PC-3 (cell line): ENCODE results near the gene STX5. TPM values are rescaled to one million over a fixed set of nuclear protein-coding genes. Genes with fewer than 3 reads are reported as not detected.
A peak's percentile ranks its signal among the peaks of the same experiment; 100 is the strongest.
"Not testable (repeated sequence)": the region's sequence is repeated elsewhere in the genome, so short reads cannot be mapped to it uniquely, and the experiment has no call there.

ENCODE experiments used
- ATAC-seq: fragments of 200-7000 bp; cut with Tn5 transposase; 2 replicates; pipeline ENCODE4 v1.9.1; 2020; ENCODE audit warnings: mild to moderate bottlenecking, moderate library complexity
- BruUV-seq: library from RNA; stranded (reverse); fragments of 400-500 nt; replicated peaks from 2 replicates; lab custom pipeline; 2021; lab: Mats Ljungman, UMichigan
- CTCF ChIA-PET: fragments of 300-600 bp; sonication (Branson Sonifier 250); formaldehyde crosslinking; loops from one replicate; lab custom pipeline; 2022; ENCODE audit warnings: antibody characterized with exemption; lab: Charles Lee
- POLR2A ChIA-PET: fragments of 300-600 bp; sonication (Branson Sonifier 250); formaldehyde crosslinking; loops from one replicate; lab custom pipeline; 2022; ENCODE audit warnings: antibody characterized with exemption; ENCODE audit not compliant: unreplicated experiment; lab: Charles Lee
- DNase-seq: peaks from one replicate; pipeline ENCODE4 v3.0.0-alpha.2; 2015
- H2AFZ ChIP-seq: fragments of 300-600 bp; sonication (generic); 2 replicates; pipeline ENCODE4 v1.6.0; 2016; ENCODE audit warnings: antibody characterized with exemption, low read length
- H3F3A ChIP-seq: fragments of 300-600 bp; sonication (generic); one replicate; pipeline ENCODE4 v1.6.0; 2017; ENCODE audit warnings: antibody characterized with exemption, low read length, control low read depth, mild to moderate bottlenecking; ENCODE audit not compliant: unreplicated experiment
- H3K27ac ChIP-seq: fragments of 300-600 bp; sonication (generic); 2 replicates; pipeline ENCODE4 v1.5.1; 2016; ENCODE audit warnings: mild to moderate bottlenecking, low read length
- H3K27me3 ChIP-seq: fragments of 300-600 bp; sonication (generic); 2 replicates; pipeline ENCODE4 v1.6.1; 2016; ENCODE audit warnings: low read length, mixed read lengths
- H3K36me3 ChIP-seq: fragments of 300-600 bp; sonication (generic); 2 replicates; pipeline ENCODE4 v1.6.1; 2016; ENCODE audit warnings: low read depth, mixed run types, low read length, mixed read lengths
- H3K4me1 ChIP-seq: fragments of 300-600 bp; sonication (generic); 2 replicates; pipeline ENCODE4 v1.5.1; 2016; ENCODE audit warnings: low read length; ENCODE audit not compliant: insufficient read depth
- H3K4me2 ChIP-seq: fragments of 300-600 bp; sonication (generic); 2 replicates; pipeline ENCODE4 v1.6.0; 2016; ENCODE audit warnings: low read length
- H3K4me3 ChIP-seq: fragments of 300-600 bp; sonication (generic); 2 replicates; pipeline ENCODE4 v1.5.1; 2016; ENCODE audit warnings: mild to moderate bottlenecking, low read length, mixed read lengths
- H3K79me2 ChIP-seq: fragments of 300-600 bp; sonication (generic); 2 replicates; pipeline ENCODE4 v1.6.1; 2017; ENCODE audit warnings: low read length, mixed read lengths
- H3K9ac ChIP-seq: fragments of 300-600 bp; sonication (generic); 2 replicates; pipeline ENCODE4 v1.6.0; 2016; ENCODE audit warnings: mild to moderate bottlenecking, low read length
- H3K9me2 ChIP-seq: fragments of 300-600 bp; sonication (generic); replicated peaks from 2 replicates; pipeline ENCODE4 v1.6.1; 2016; ENCODE audit warnings: mixed run types, low read length, mixed read lengths
- H3K9me3 ChIP-seq: fragments of 300-600 bp; sonication (generic); 2 replicates; pipeline ENCODE4 v1.6.1; 2016; ENCODE audit warnings: low read length, mixed read lengths
- H4K20me1 ChIP-seq: fragments of 300-600 bp; sonication (generic); 2 replicates; pipeline ENCODE4 v1.6.1; 2016; ENCODE audit warnings: low read length, mixed read lengths
- CTCF ChIP-seq: fragments of 300-600 bp; sonication (generic); conservative IDR thresholded peaks from 2 replicates; pipeline ENCODE4 v1.5.1; 2017; ENCODE audit warnings: antibody characterized with exemption, low read depth, mild to moderate bottlenecking, low read length
- EZH2 ChIP-seq: fragments of 300-600 bp; sonication (generic); IDR thresholded peaks from one replicate; pipeline ENCODE4 v1.6.1; 2017; ENCODE audit warnings: antibody characterized with exemption, mild to moderate bottlenecking, low read length; ENCODE audit not compliant: unreplicated experiment
- EZH2phosphoT487 ChIP-seq: fragments of 300-600 bp; sonication (generic); IDR thresholded peaks from 2 replicates; pipeline ENCODE4 v1.6.1; 2018; ENCODE audit warnings: mild to moderate bottlenecking, antibody characterized with exemption, low read length, borderline replicate concordance
- intact Hi-C: fragments of 100-400 bp; cut with micrococcal nuclease; formaldehyde crosslinking; loops from 2 replicates; pipeline ENCODE4 v1.9.0; 2023
- total RNA-seq: library from RNA; depleted of rRNA; stranded (reverse); fragments of >200 nt; gene quantifications from 2 replicates; pipeline ENCODE4 v1.2.3, GENCODE V29; 2014

The STX5 gene
- total RNA-seq, 1 experiment from 2014 or later = 48.2 TPM

GRCh38 chr11:62842171-62842741 is 10.4 kb upstream of the STX5 start:
- H3F3A ChIP-seq = peaks cover 6% of the 10 kb centered on the region
- peak overlapping the region; percentile 64 for H3K4me3 ChIP-seq
- DNase-seq (no peak), ATAC-seq (no peak)
- no peaks in the 10 kb centered on the region for H3K9me2 ChIP-seq
- H3K79me2 ChIP-seq = peaks cover 22% of the 10 kb centered on the region
- CTCF ChIA-PET = no interaction called here
- peak overlapping the region; percentile 77 for H3K9ac ChIP-seq
- H3K27ac ChIP-seq = peak overlapping the region; percentile 90
- intact Hi-C loops = no loop called here
- H3K27me3 ChIP-seq = no peaks in the 10 kb centered on the region
- TSS peak; percentile 65 for BruUV-seq
- no peak for TF ChIP-seq CTCF
- TF ChIP-seq EZH2 = no peak
- no peak for TF ChIP-seq EZH2phosphoT487
- H2AFZ ChIP-seq = peak overlapping the region; percentile 96
- peak overlapping the region; percentile 88 for H3K4me2 ChIP-seq
- peaks cover 6% of the 10 kb centered on the region for H3K4me1 ChIP-seq
- no peaks in the 10 kb centered on the region for H3K9me3 ChIP-seq
- no peaks in the 10 kb centered on the region; the same call in 1 of the 2 replicates for H3K36me3 ChIP-seq
- H4K20me1 ChIP-seq = no peaks in the 10 kb centered on the region
- POLR2A ChIA-PET = interaction anchor here (0.6 to 1.7 kb wide), 3 partner anchors 14 to 251 kb away, joined by 3 to 23 read pairs (median 3); partner anchors contain the start of gene TUT1

- intact Hi-C loops = loop anchor here (1.0 to 2.0 kb wide), 5 partner anchors 9 to 115 kb away; partner anchors contain the start of genes HNRNPUL2, STX5, TEX54 and TMEM179B
- CTCF ChIA-PET = interaction anchor here (1.4 kb wide), 1 partner anchor 55 kb away, joined by 7 read pairs; the partner anchor contains the start of gene TMEM179B
- H3K9ac ChIP-seq = peak overlapping the region; percentile 77
- no peaks in the 10 kb centered on the region for H3K27me3 ChIP-seq
- ATAC-seq (peak; percentile 75), DNase-seq (peak; percentile 100)
- BruUV-seq = TSS peak; percentile 99
- peak overlapping the region; percentile 88 for H3K4me2 ChIP-seq
- peaks cover under 1% of the 10 kb centered on the region; the same call in 1 of the 2 replicates for H3K36me3 ChIP-seq
- peak overlapping the region; percentile 64 for H3K4me3 ChIP-seq
- TF ChIP-seq EZH2 = no peak
- TF ChIP-seq CTCF = no peak
- TF ChIP-seq EZH2phosphoT487 = no peak
- no peaks in the 10 kb centered on the region for H3K9me3 ChIP-seq
- H2AFZ ChIP-seq = peak overlapping the region; percentile 96
- H3K9me2 ChIP-seq = no peaks in the 10 kb centered on the region
- H3K79me2 ChIP-seq = peaks cover 29% of the 10 kb centered on the region
- H4K20me1 ChIP-seq = no peaks in the 10 kb centered on the region
- H3K27ac ChIP-seq = peak overlapping the region; percentile 90
- POLR2A ChIA-PET = interaction anchor here (0.5 to 2.2 kb wide), 32 partner anchors 8 to 1928 kb away, joined by 3 to 23 read pairs (median 4); partner anchors contain the start of genes C11orf98, CSKMT, GANAB and HNRNPUL2
- peaks cover 6% of the 10 kb centered on the region for H3F3A ChIP-seq
- H3K4me1 ChIP-seq = peaks cover 6% of the 10 kb centered on the region
Observed at GRCh38 chr11:62841361-62842170, 9.7 kb upstream of the STX5 start.

GRCh38 chr11:62840721-62841360 is 9.0 kb upstream of the STX5 start:
- not testable (repeated sequence) for BruUV-seq, H2AFZ ChIP-seq, H3K9me2 ChIP-seq, H3F3A ChIP-seq, H3K9me3 ChIP-seq, H3K36me3 ChIP-seq, H3K27me3 ChIP-seq, H3K4me1 ChIP-seq, H4K20me1 ChIP-seq
- peak overlapping the region; percentile 92 for H3K4me2 ChIP-seq
- peak overlapping the region; percentile 89 for H3K4me3 ChIP-seq
- ChIA-PET CTCF (interaction anchor here (1.4 kb wide), 1 partner anchor 54 kb away, joined by 7 read pairs; the partner anchor contains the start of gene TMEM179B), POLR2A (interaction anchor here (0.5 to 2.2 kb wide), 32 partner anchors 9 to 1928 kb away, joined by 3 to 25 read pairs (median 4); partner anchors contain the start of genes C11orf98, CSKMT, GANAB and HNRNPUL2)
- DNase-seq (peak; percentile 74), ATAC-seq (peak; percentile 5)
- intact Hi-C loops = loop anchor here (1.0 to 2.0 kb wide), 5 partner anchors 9 to 114 kb away; partner anchors contain the start of genes HNRNPUL2, STX5, TEX54 and TMEM179B
- peak overlapping the region; percentile 95 for H3K9ac ChIP-seq
- peak overlapping the region; percentile 72 for H3K27ac ChIP-seq
- H3K79me2 ChIP-seq = peaks cover 36% of the 10 kb centered on the region
